HepG2 (cell line): ENCODE results near the gene FXYD1. TPM values are rescaled to one million over a fixed set of nuclear protein-coding genes. Genes with fewer than 3 reads are reported as not detected.

Source experiments
- ATF7-NPFF ChIP-seq: sonication (generic); formaldehyde crosslinking; IDR thresholded peaks from 2 replicates; pipeline ENCODE4 v1.8.1; 2023; ENCODE audit warnings: mild to moderate bottlenecking, low read depth, missing genetic modification reagents, moderate library complexity
- CBFB ChIP-seq: sonication (generic); formaldehyde crosslinking; IDR thresholded peaks from 2 replicates; pipeline ENCODE4 v1.4.0; 2020; ENCODE audit warnings: missing genetic modification reagents
- HCFC1 ChIP-seq: fragments of 150-350 bp; IDR thresholded peaks from 2 replicates; pipeline ENCODE4 v1.6.1; 2014; ENCODE audit warnings: low read depth, low read length
- MIER3 ChIP-seq: IDR thresholded peaks from 2 replicates; pipeline ENCODE4 v1.6.1; 2016; ENCODE audit warnings: missing compliant biosample characterization, borderline replicate concordance
- MZF1 ChIP-seq: sonication (generic); formaldehyde crosslinking; IDR thresholded peaks from 2 replicates; pipeline ENCODE4 v1.8.1; 2023; ENCODE audit warnings: mild to moderate bottlenecking, missing genetic modification reagents, borderline replicate concordance
- RFX5 ChIP-seq: IDR thresholded peaks from 2 replicates; pipeline ENCODE4 v1.6.1; 2011; ENCODE audit warnings: low read depth, low read length, improper control_type of control experiment
- RFXAP ChIP-seq: sonication (generic); formaldehyde crosslinking; IDR thresholded peaks from 2 replicates; pipeline ENCODE4 v1.4.0; 2020; ENCODE audit warnings: missing genetic modification reagents, borderline replicate concordance
- SRSF9 ChIP-seq: fragments of 200-400 bp; formaldehyde crosslinking; IDR thresholded peaks from 2 replicates; pipeline ENCODE4 v1.6.1; 2018; ENCODE audit warnings: borderline replicate concordance, mild to moderate bottlenecking, low read depth, low read length; ENCODE audit not compliant: insufficient read depth, poor library complexity, severe bottlenecking
- TBP ChIP-seq: sonication (generic); formaldehyde crosslinking; IDR thresholded peaks from 2 replicates; pipeline ENCODE4 v1.5.0; 2020; ENCODE audit warnings: missing genetic modification reagents
- TP53 ChIP-seq: sonication (generic); formaldehyde crosslinking; conservative IDR thresholded peaks from 2 replicates; pipeline ENCODE4 v1.4.0; 2020; ENCODE audit warnings: missing genetic modification reagents
- ZNF256 ChIP-seq: sonication (generic); formaldehyde crosslinking; conservative IDR thresholded peaks from 2 replicates; pipeline ENCODE4 v1.4.0; 2020; ENCODE audit warnings: missing genetic modification reagents
- polyA plus RNA-seq, 8 experiments: library from polyadenylated mRNA; depleted of rRNA in 3 of 8; stranded (reverse) in 7 of 8; unstranded in 1 of 8; fragments of >200 nt; fragmentation: Illumina TruSeq in 4 of 8; extraction: Trizol in 4 of 8; gene quantifications; 2 replicates each; pipeline versions ENCODE4 v1.2.1 to v1.2.3, GENCODE V29; 2011 to 2016; ENCODE audit warnings: low read depth in 4 of 8, missing spikeins in 1 of 8, mixed read lengths in 1 of 8; ENCODE audit not compliant: insufficient read depth in 1 of 8
- total RNA-seq, 5 experiments: library from RNA; depleted of rRNA; stranded (reverse); fragments of >200 nt; fragmentation: Illumina TruSeq; extraction: Trizol; gene quantifications; 2 replicates each; pipeline ENCODE4 v1.2.3, GENCODE V29; 2016; ENCODE audit warnings: low read depth in 1 of 5
- TF ChIP-seq, protein P1 (sequence below): IDR thresholded peaks from 2 replicates; pipeline ENCODE4 v1.6.1; 2012; ENCODE audit warnings: low read depth, low read length, improper control_type of control experiment
- TF ChIP-seq, protein P2 (sequence below): sonication (generic); formaldehyde crosslinking; IDR thresholded peaks from 2 replicates; pipeline ENCODE4 v1.5.0; 2020; ENCODE audit warnings: mild to moderate bottlenecking, missing genetic modification reagents
- TF ChIP-seq, protein P3 (sequence below): sonication (generic); formaldehyde crosslinking; IDR thresholded peaks from 2 replicates; pipeline ENCODE4 v1.5.0; 2020; ENCODE audit warnings: missing genetic modification reagents, mild to moderate bottlenecking, borderline replicate concordance
- TF ChIP-seq, protein P4 (sequence below): sonication (generic); formaldehyde crosslinking; IDR thresholded peaks from 2 replicates; pipeline ENCODE4 v1.4.0; 2020; ENCODE audit warnings: missing genetic modification reagents
- TF ChIP-seq, protein P5 (sequence below): sonication (generic); formaldehyde crosslinking; IDR thresholded peaks from 2 replicates; pipeline ENCODE4 v1.4.0; 2020; ENCODE audit warnings: missing genetic modification reagents, borderline replicate concordance
- TF ChIP-seq, protein P6 (sequence below): sonication (generic); formaldehyde crosslinking; IDR thresholded peaks from 2 replicates; pipeline ENCODE4 v1.4.0; 2020; ENCODE audit warnings: missing genetic modification reagents, borderline replicate concordance

Gene FXYD1
- total and polyA plus RNA-seq, 2 of the 13 experiments (the other 11 are each of a cell fraction or from before 2014, with no cell fraction given) = 31.2 TPM; not detected in 1

DNA sequence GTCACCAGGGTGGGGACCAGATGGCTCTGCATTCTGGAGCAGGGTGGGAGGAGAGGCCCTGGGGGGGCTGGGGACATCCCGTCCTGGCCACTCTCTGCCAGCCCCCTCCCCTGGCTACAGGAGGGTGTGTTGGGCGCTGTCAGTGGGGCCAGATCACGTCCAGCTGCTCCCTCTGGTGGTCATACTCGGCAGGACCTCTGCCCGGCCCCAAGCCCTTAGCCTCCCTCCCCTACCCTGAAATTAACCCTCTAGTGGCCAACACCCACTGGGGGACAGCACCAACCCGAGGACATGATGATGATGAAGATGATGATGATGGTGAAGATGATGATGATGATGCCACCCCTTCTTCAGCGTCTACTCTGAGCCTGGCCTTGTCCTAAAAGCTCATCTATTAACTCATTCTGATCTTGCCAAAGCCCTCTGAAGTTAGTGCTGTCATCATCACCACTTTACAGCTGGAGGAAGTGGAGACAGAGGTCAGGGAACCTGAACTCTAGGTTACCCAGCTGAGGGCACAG, 3.2 kb upstream of the FXYD1 start (continued):
- TF ChIP-seq, protein P1, sequence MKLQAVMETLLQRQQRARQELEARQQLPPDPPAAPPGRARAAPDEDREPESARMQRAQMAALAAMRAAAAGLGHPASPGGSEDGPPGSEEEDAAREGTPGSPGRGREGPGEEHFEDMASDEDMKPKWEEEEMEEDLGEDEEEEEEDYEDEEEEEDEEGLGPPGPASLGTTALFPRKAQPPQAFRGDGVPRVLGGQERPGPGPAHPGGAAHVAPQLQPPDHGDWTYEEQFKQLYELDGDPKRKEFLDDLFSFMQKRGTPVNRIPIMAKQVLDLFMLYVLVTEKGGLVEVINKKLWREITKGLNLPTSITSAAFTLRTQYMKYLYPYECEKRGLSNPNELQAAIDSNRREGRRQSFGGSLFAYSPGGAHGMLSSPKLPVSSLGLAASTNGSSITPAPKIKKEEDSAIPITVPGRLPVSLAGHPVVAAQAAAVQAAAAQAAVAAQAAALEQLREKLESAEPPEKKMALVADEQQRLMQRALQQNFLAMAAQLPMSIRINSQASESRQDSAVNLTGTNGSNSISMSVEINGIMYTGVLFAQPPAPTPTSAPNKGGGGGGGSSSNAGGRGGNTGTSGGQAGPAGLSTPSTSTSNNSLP = no peak
- TF ChIP-seq MIER3 (CRISPR knock-in tag) (peak; percentile 61; the same call in 1 of the 2 replicates), RFXAP (no peak; the same call in 1 of the 2 replicates), SRSF9 (no peak), TBP (no peak), ATF7-NPFF (CRISPR knock-in tag) (no peak), TP53 (CRISPR knock-in tag) (no peak), RFX5 (no peak), MZF1 (CRISPR knock-in tag) (no peak), CBFB (CRISPR knock-in tag) (no peak), HCFC1 (no peak), ZNF256 (CRISPR knock-in tag) (no peak)
- TF ChIP-seq, protein P2, sequence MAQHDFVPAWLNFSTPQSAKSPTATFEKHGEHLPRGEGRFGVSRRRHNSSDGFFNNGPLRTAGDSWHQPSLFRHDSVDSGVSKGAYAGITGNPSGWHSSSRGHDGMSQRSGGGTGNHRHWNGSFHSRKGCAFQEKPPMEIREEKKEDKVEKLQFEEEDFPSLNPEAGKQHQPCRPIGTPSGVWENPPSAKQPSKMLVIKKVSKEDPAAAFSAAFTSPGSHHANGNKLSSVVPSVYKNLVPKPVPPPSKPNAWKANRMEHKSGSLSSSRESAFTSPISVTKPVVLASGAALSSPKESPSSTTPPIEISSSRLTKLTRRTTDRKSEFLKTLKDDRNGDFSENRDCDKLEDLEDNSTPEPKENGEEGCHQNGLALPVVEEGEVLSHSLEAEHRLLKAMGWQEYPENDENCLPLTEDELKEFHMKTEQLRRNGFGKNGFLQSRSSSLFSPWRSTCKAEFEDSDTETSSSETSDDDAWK (CRISPR knock-in tag) = no peak
- TF ChIP-seq, protein P3, sequence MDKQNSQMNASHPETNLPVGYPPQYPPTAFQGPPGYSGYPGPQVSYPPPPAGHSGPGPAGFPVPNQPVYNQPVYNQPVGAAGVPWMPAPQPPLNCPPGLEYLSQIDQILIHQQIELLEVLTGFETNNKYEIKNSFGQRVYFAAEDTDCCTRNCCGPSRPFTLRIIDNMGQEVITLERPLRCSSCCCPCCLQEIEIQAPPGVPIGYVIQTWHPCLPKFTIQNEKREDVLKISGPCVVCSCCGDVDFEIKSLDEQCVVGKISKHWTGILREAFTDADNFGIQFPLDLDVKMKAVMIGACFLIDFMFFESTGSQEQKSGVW (CRISPR knock-in tag) = no peak
- TF ChIP-seq, protein P4, sequence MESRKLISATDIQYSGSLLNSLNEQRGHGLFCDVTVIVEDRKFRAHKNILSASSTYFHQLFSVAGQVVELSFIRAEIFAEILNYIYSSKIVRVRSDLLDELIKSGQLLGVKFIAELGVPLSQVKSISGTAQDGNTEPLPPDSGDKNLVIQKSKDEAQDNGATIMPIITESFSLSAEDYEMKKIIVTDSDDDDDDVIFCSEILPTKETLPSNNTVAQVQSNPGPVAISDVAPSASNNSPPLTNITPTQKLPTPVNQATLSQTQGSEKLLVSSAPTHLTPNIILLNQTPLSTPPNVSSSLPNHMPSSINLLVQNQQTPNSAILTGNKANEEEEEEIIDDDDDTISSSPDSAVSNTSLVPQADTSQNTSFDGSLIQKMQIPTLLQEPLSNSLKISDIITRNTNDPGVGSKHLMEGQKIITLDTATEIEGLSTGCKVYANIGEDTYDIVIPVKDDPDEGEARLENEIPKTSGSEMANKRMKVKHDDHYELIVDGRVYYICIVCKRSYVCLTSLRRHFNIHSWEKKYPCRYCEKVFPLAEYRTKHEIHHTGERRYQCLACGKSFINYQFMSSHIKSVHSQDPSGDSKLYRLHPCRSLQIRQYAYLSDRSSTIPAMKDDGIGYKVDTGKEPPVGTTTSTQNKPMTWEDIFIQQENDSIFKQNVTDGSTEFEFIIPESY (CRISPR knock-in tag) = 0 out of 2 replicates have a peak, but pooled peaks have one; percentile 42
- TF ChIP-seq, protein P5, sequence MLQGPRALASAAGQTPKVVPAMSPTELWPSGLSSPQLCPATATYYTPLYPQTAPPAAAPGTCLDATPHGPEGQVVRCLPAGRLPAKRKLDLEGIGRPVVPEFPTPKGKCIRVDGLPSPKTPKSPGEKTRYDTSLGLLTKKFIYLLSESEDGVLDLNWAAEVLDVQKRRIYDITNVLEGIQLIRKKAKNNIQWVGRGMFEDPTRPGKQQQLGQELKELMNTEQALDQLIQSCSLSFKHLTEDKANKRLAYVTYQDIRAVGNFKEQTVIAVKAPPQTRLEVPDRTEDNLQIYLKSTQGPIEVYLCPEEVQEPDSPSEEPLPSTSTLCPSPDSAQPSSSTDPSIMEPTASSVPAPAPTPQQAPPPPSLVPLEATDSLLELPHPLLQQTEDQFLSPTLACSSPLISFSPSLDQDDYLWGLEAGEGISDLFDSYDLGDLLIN (CRISPR knock-in tag) = no peak
- TF ChIP-seq, protein P6, sequence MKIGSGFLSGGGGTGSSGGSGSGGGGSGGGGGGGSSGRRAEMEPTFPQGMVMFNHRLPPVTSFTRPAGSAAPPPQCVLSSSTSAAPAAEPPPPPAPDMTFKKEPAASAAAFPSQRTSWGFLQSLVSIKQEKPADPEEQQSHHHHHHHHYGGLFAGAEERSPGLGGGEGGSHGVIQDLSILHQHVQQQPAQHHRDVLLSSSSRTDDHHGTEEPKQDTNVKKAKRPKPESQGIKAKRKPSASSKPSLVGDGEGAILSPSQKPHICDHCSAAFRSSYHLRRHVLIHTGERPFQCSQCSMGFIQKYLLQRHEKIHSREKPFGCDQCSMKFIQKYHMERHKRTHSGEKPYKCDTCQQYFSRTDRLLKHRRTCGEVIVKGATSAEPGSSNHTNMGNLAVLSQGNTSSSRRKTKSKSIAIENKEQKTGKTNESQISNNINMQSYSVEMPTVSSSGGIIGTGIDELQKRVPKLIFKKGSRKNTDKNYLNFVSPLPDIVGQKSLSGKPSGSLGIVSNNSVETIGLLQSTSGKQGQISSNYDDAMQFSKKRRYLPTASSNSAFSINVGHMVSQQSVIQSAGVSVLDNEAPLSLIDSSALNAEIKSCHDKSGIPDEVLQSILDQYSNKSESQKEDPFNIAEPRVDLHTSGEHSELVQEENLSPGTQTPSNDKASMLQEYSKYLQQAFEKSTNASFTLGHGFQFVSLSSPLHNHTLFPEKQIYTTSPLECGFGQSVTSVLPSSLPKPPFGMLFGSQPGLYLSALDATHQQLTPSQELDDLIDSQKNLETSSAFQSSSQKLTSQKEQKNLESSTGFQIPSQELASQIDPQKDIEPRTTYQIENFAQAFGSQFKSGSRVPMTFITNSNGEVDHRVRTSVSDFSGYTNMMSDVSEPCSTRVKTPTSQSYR (CRISPR knock-in tag) = 0 out of 2 replicates have a peak, but pooled peaks have one; percentile 10
